ENCODE data around the gene LRRC8B.
"Not testable (repeated sequence)": the region's sequence is repeated elsewhere in the genome, so short reads cannot be mapped to it uniquely, and the experiment has no call there.

Gene LRRC8B

GRCh38 chr1:89609781-89610456 lies 85.3 kb downstream of the LRRC8B start:
- peak; percentile 79 for DNase-seq

- peak; percentile 75 for DNase-seq
Observed at GRCh38 chr1:89610457-89611011, 85.9 kb downstream of the LRRC8B start.

- no peak for DNase-seq
Observed at GRCh38 chr1:89611721-89612120, 87.1 kb downstream of the LRRC8B start.

GRCh38 chr1:89613928-89614327 lies 89.3 kb downstream of the LRRC8B start:
- no peak for DNase-seq

- no peak for DNase-seq
Observed at GRCh38 chr1:89615676-89616598, 91.3 kb downstream of the LRRC8B start.

GRCh38 chr1:89616844-89617627 lies 92.4 kb downstream of the LRRC8B start:
- DNase-seq: no peak

GRCh38 chr1:89620664-89621063 lies 96.0 kb downstream of the LRRC8B start:
- DNase-seq: no peak

GRCh38 chr1:89622895-89623294 lies 98.3 kb downstream of the LRRC8B start:
- no peak for DNase-seq

- DNase-seq: no peak
Observed at GRCh38 chr1:89624314-89624713, 99.7 kb downstream of the LRRC8B start.

GRCh38 chr1:89624715-89625323 lies 100.2 kb downstream of the LRRC8B start:
- no peak for DNase-seq

- DNase-seq: no peak
Observed at GRCh38 chr1:89627596-89627962, 103.0 kb downstream of the LRRC8B start.

GRCh38 chr1:89629146-89629545 lies 104.5 kb downstream of the LRRC8B start:
- no peak for DNase-seq

- DNase-seq: not testable (repeated sequence)
Observed at GRCh38 chr1:89629600-89629999, 105.0 kb downstream of the LRRC8B start.

- no peak for DNase-seq
Observed at GRCh38 chr1:89630048-89630447, 105.4 kb downstream of the LRRC8B start.

- DNase-seq: no peak
Observed at GRCh38 chr1:89631816-89632656, 107.4 kb downstream of the LRRC8B start.

- DNase-seq: peak; percentile 97
Observed at GRCh38 chr1:89632657-89633247, 108.1 kb downstream of the LRRC8B start, which contains the start of gene LRRC8C. Gene LRRC8C (plus strand): TSS chr1:89633120. CDS start chr1:89686474, 53,354 bp downstream.

GRCh38 chr1:89633248-89633799 lies 108.7 kb downstream of the LRRC8B start:
- peak; percentile 84 for DNase-seq

- no peak for DNase-seq
Observed at GRCh38 chr1:89633800-89634625, 109.4 kb downstream of the LRRC8B start.
